HepG2 (cell line): ENCODE results near the gene CNNM4. TPM values are rescaled to one million over a fixed set of nuclear protein-coding genes. Genes with fewer than 3 reads are reported as not detected.

ENCODE experiments used
- CTCF ChIP-seq: sonication (generic); formaldehyde crosslinking; IDR thresholded peaks from 2 replicates; pipeline ENCODE4 v1.5.0; 2020; ENCODE audit warnings: mild to moderate bottlenecking, missing genetic modification reagents, moderate library complexity
- HNRNPLL ChIP-seq: fragments of 200-400 bp; formaldehyde crosslinking; IDR thresholded peaks from 2 replicates; pipeline ENCODE4 v1.6.1; 2017; ENCODE audit warnings: mild to moderate bottlenecking, low read depth, low read length; ENCODE audit not compliant: poor library complexity, severe bottlenecking
- LCORL ChIP-seq, 2 experiments: fragments of 450-650 bp in 1 of 2; sonication (generic) in 1 of 2; formaldehyde crosslinking in 1 of 2; IDR thresholded peaks; 2 replicates each; pipeline versions ENCODE4 v1.5.0 to v1.6.1; 2017 to 2020; ENCODE audit warnings: antibody characterized with exemption in 1 of 2, missing genetic modification reagents in 1 of 2
- NONO ChIP-seq, 2 experiments: fragments of 450-650 bp in 1 of 2; sonication (generic) in 1 of 2; formaldehyde crosslinking in 1 of 2; IDR thresholded peaks in 1 of 2; conservative IDR thresholded peaks in 1 of 2; 2 replicates each; pipeline versions ENCODE4 v1.6.1 to v1.8.0; 2017 to 2022; ENCODE audit warnings: mild to moderate bottlenecking in 1 of 2, missing genetic modification reagents in 1 of 2, moderate library complexity in 1 of 2
- RFX5 ChIP-seq: IDR thresholded peaks from 2 replicates; pipeline ENCODE4 v1.6.1; 2011; ENCODE audit warnings: low read depth, low read length, improper control_type of control experiment
- SETDB1 ChIP-seq: sonication (generic); formaldehyde crosslinking; IDR thresholded peaks from 2 replicates; pipeline ENCODE4 v1.5.1; 2020; ENCODE audit warnings: missing genetic modification reagents, mild to moderate bottlenecking, borderline replicate concordance
- SNRNP70 ChIP-seq: fragments of 200-400 bp; formaldehyde crosslinking; IDR thresholded peaks from 2 replicates; pipeline ENCODE4 v1.6.1; 2017; ENCODE audit warnings: mild to moderate bottlenecking, low read depth, low read length, moderate library complexity
- ZNF34 ChIP-seq: sonication (generic); formaldehyde crosslinking; IDR thresholded peaks from 2 replicates; pipeline ENCODE4 v1.4.0; 2020; ENCODE audit warnings: mild to moderate bottlenecking, missing genetic modification reagents, borderline replicate concordance
- polyA plus RNA-seq, 8 experiments: library from polyadenylated mRNA; depleted of rRNA in 3 of 8; stranded (reverse) in 7 of 8; unstranded in 1 of 8; fragments of >200 nt; fragmentation: Illumina TruSeq in 4 of 8; extraction: Trizol in 4 of 8; gene quantifications; 2 replicates each; pipeline versions ENCODE4 v1.2.1 to v1.2.3, GENCODE V29; 2011 to 2016; ENCODE audit warnings: low read depth in 4 of 8, missing spikeins in 1 of 8, mixed read lengths in 1 of 8; ENCODE audit not compliant: insufficient read depth in 1 of 8
- total RNA-seq, 5 experiments: library from RNA; depleted of rRNA; stranded (reverse); fragments of >200 nt; fragmentation: Illumina TruSeq; extraction: Trizol; gene quantifications; 2 replicates each; pipeline ENCODE4 v1.2.3, GENCODE V29; 2016; ENCODE audit warnings: low read depth in 1 of 5
- TF ChIP-seq, protein P1 (sequence below): sonication (generic); formaldehyde crosslinking; IDR thresholded peaks from 2 replicates; pipeline ENCODE4 v1.4.0; 2020; ENCODE audit warnings: low read depth, missing genetic modification reagents
- TF ChIP-seq, protein P2 (sequence below): sonication (generic); formaldehyde crosslinking; IDR thresholded peaks from 2 replicates; pipeline ENCODE4 v1.5.1; 2020; ENCODE audit warnings: mild to moderate bottlenecking, missing genetic modification reagents, borderline replicate concordance
- TF ChIP-seq, protein P3 (sequence below): sonication (generic); formaldehyde crosslinking; IDR thresholded peaks from 2 replicates; pipeline ENCODE4 v1.5.1; 2020; ENCODE audit warnings: mild to moderate bottlenecking, missing genetic modification reagents, borderline replicate concordance
- TF ChIP-seq, protein P4 (sequence below): sonication (generic); formaldehyde crosslinking; IDR thresholded peaks from 2 replicates; pipeline ENCODE4 v1.8.1; 2023; ENCODE audit warnings: mild to moderate bottlenecking, missing genetic modification reagents

Gene CNNM4
- total and polyA plus RNA-seq, 2 of the 13 experiments (the other 11 are each of a cell fraction or from before 2014, with no cell fraction given), result 5.9 to 8.4 TPM

DNA sequence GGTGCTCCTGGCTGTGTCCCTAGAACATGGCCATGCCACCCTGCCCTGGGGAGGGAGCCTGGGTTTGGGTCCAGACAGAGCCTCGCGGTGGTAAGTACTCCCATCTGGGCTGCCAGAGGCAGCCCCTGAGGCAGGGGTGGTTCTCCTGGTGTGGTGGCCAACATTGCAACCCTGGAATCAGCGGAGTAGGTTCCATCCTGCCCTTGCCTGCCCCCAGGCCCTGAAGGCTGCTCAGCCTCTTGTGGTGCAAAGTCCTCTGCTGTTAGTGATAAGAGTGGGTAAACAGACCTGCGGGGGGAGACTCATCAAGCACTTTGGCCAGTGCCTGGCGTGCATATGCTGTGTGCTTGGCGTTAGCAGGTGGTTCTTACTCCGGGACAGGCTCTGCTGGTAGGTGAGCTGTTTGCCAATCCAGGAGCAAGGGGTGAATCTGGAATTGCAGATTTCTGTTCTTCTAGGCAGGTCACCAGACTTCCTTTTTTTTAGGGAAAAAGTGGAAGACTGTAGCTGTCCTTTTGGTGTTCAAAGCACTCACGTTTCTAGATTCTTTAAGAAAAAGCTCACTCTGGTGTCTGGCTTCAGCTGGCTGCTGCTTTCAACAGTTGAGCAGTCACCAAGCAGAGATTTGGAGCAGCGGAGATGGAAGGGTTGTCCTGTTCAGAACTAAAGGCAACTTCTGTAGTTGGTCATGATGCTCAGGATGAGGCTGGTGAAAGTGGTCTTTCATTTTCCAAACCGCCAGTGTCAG, 58.6 kb downstream of the CNNM4 start (continued):
- TF ChIP-seq LCORL (IDR thresholded peaks at IDR 0.05), result 0 out of 2 replicates have a peak, but pooled peaks have one; percentile 10
- peak; percentile 99 for TF ChIP-seq LCORL (CRISPR knock-in tag; IDR thresholded peaks at IDR 0.05)
- peak; percentile 47 for TF ChIP-seq HNRNPLL
- no peak for TF ChIP-seq ZNF34 (CRISPR knock-in tag)
- TF ChIP-seq, protein P1, sequence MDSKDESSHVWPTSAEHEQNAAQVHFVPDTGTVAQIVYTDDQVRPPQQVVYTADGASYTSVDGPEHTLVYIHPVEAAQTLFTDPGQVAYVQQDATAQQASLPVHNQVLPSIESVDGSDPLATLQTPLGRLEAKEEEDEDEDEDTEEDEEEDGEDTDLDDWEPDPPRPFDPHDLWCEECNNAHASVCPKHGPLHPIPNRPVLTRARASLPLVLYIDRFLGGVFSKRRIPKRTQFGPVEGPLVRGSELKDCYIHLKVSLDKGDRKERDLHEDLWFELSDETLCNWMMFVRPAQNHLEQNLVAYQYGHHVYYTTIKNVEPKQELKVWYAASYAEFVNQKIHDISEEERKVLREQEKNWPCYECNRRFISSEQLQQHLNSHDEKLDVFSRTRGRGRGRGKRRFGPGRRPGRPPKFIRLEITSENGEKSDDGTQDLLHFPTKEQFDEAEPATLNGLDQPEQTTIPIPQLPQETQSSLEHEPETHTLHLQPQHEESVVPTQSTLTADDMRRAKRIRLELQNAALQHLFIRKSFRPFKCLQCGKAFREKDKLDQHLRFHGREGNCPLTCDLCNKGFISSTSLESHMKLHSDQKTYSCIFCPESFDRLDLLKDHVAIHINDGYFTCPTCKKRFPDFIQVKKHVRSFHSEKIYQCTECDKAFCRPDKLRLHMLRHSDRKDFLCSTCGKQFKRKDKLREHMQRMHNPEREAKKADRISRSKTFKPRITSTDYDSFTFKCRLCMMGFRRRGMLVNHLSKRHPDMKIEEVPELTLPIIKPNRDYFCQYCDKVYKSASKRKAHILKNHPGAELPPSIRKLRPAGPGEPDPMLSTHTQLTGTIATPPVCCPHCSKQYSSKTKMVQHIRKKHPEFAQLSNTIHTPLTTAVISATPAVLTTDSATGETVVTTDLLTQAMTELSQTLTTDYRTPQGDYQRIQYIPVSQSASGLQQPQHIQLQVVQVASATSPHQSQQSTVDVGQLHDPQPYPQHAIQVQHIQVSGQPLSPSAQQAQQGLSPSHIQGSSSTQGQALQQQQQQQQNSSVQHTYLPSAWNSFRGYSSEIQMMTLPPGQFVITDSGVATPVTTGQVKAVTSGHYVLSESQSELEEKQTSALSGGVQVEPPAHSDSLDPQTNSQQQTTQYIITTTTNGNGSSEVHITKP (CRISPR knock-in tag), result peak; percentile 93
- TF ChIP-seq SNRNP70, result no peak
- TF ChIP-seq SETDB1 (CRISPR knock-in tag), result no peak
- TF ChIP-seq, protein P2, sequence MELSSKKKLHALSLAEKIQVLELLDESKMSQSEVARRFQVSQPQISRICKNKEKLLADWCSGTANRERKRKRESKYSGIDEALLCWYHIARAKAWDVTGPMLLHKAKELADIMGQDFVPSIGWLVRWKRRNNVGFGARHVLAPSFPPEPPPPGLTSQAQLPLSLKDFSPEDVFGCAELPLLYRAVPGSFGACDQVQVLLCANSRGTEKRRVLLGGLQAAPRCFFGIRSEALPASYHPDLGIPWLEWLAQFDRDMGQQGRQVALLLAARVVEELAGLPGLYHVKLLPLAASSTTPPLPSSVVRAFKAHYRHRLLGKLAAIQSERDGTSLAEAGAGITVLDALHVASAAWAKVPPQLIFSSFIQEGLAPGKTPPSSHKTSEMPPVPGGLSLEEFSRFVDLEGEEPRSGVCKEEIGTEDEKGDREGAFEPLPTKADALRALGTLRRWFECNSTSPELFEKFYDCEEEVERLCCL, result no peak
- TF ChIP-seq CTCF, result peak; percentile 62
- no peak for TF ChIP-seq NONO (IDR thresholded peaks at IDR 0.05)
- TF ChIP-seq NONO (CRISPR knock-in tag; conservative IDR thresholded peaks at IDR 0.05), result peak; percentile 94
- TF ChIP-seq RFX5, result no peak
- TF ChIP-seq, protein P3, sequence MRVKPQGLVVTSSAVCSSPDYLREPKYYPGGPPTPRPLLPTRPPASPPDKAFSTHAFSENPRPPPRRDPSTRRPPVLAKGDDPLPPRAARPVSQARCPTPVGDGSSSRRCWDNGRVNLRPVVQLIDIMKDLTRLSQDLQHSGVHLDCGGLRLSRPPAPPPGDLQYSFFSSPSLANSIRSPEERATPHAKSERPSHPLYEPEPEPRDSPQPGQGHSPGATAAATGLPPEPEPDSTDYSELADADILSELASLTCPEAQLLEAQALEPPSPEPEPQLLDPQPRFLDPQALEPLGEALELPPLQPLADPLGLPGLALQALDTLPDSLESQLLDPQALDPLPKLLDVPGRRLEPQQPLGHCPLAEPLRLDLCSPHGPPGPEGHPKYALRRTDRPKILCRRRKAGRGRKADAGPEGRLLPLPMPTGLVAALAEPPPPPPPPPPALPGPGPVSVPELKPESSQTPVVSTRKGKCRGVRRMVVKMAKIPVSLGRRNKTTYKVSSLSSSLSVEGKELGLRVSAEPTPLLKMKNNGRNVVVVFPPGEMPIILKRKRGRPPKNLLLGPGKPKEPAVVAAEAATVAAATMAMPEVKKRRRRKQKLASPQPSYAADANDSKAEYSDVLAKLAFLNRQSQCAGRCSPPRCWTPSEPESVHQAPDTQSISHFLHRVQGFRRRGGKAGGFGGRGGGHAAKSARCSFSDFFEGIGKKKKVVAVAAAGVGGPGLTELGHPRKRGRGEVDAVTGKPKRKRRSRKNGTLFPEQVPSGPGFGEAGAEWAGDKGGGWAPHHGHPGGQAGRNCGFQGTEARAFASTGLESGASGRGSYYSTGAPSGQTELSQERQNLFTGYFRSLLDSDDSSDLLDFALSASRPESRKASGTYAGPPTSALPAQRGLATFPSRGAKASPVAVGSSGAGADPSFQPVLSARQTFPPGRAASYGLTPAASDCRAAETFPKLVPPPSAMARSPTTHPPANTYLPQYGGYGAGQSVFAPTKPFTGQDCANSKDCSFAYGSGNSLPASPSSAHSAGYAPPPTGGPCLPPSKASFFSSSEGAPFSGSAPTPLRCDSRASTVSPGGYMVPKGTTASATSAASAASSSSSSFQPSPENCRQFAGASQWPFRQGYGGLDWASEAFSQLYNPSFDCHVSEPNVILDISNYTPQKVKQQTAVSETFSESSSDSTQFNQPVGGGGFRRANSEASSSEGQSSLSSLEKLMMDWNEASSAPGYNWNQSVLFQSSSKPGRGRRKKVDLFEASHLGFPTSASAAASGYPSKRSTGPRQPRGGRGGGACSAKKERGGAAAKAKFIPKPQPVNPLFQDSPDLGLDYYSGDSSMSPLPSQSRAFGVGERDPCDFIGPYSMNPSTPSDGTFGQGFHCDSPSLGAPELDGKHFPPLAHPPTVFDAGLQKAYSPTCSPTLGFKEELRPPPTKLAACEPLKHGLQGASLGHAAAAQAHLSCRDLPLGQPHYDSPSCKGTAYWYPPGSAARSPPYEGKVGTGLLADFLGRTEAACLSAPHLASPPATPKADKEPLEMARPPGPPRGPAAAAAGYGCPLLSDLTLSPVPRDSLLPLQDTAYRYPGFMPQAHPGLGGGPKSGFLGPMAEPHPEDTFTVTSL, result peak; percentile 85
- TF ChIP-seq, protein P4, sequence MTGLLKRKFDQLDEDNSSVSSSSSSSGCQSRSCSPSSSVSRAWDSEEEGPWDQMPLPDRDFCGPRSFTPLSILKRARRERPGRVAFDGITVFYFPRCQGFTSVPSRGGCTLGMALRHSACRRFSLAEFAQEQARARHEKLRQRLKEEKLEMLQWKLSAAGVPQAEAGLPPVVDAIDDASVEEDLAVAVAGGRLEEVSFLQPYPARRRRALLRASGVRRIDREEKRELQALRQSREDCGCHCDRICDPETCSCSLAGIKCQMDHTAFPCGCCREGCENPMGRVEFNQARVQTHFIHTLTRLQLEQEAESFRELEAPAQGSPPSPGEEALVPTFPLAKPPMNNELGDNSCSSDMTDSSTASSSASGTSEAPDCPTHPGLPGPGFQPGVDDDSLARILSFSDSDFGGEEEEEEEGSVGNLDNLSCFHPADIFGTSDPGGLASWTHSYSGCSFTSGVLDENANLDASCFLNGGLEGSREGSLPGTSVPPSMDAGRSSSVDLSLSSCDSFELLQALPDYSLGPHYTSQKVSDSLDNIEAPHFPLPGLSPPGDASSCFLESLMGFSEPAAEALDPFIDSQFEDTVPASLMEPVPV (CRISPR knock-in tag), result peak; percentile 52; the same call in 1 of the 2 replicates
